Left lung (tissue), 10 donors: ENCODE data around the gene ANKRD17. TPM values are rescaled to one million over a fixed set of nuclear protein-coding genes. Genes with fewer than 3 reads are reported as not detected.

Source experiments
- ATAC-seq: fragments of 200-7000 bp; cut with Tn5 transposase; one replicate; pipeline ENCODE4 v1.9.1; 2020; ENCODE audit warnings: moderate library complexity
- DNase-seq, 4 donors: peaks; one replicate each; pipeline ENCODE4 v3.0.0-alpha.2; 2013 to 2020
- H3K27ac ChIP-seq, 2 donors: fragments of 200-600 bp; sonication (generic) in 1 of 2; one replicate each; pipeline versions ENCODE4 v1.5.0 to v1.8.0; 2020 to 2021
- H3K27me3 ChIP-seq, 2 donors: fragments of 200-600 bp; sonication (generic) in 1 of 2; one replicate each; pipeline versions ENCODE4 v1.5.0 to v1.8.0; 2020 to 2021
- H3K36me3 ChIP-seq, 2 donors: fragments of 200-600 bp; sonication (generic) in 1 of 2; one replicate each; pipeline versions ENCODE4 v1.5.0 to v1.8.0; 2020 to 2021
- H3K4me1 ChIP-seq, 2 donors: fragments of 200-600 bp; one replicate each; pipeline ENCODE4 v1.8.0; 2021
- H3K4me3 ChIP-seq, 2 donors: fragments of 200-600 bp; sonication (generic) in 1 of 2; one replicate each; pipeline versions ENCODE4 v1.5.0 to v1.8.0; 2020 to 2021; ENCODE audit warnings: mild to moderate bottlenecking in 1 of 2
- H3K9me3 ChIP-seq, 2 donors: fragments of 200-600 bp; sonication (generic) in 1 of 2; one replicate each; pipeline versions ENCODE4 v1.5.0 to v1.8.0; 2020 to 2021
- CTCF ChIP-seq, 2 donors: fragments of 200-600 bp; sonication (generic) in 1 of 2; IDR thresholded peaks; one replicate each; pipeline versions ENCODE4 v1.5.0 to v1.8.0; 2021; ENCODE audit warnings: antibody characterized with exemption in 2 of 2
- intact Hi-C, 2 donors: fragments of 100-400 bp; cut with DNase I; formaldehyde crosslinking; loops; one replicate each; pipeline versions ENCODE4 v1.11.2 to v1.14.2; 2022
- polyA plus RNA-seq, 6 donors: library from polyadenylated mRNA; unstranded; fragments of 120-200 nt; gene quantifications; one replicate each; pipeline ENCODE4 v1.2.1, GENCODE V29; 2013; ENCODE audit not compliant: insufficient read length in 6 of 6
- total RNA-seq, 2 donors: library from RNA; stranded (reverse); fragmentation: NEBNext Ultra II Directional; extraction: Animal tissue kit (Norgen Biotek cat#: 25700); gene quantifications; one replicate each; pipeline ENCODE4 v1.2.1, GENCODE V29; 2021
- donor health status: DM: no; HTN: yes; CAD: no.
- donor health status: DM: no; HTN: no; CAD: no.

Gene ANKRD17
- total and polyA plus RNA-seq, 8 donors, result 57.5 to 83.0 (median 74.9) TPM

DNA sequence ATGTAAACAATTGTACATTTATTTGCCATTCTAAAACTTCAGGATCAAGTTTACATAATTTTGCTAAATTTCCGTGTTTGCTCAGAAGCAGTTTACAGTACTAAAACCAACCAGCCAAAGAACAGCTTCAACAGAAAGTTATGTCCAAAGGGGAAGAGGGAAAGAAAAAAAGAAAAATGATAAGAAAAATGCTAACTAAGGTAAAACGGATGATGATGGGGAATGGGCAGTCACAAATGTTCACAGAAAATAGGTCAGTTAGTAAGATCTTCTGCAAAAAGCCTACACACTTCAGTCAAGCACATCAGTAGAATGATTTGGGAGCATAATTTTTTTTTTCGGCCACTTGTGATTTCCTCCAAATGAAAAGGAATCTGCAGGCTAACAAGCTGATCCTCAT is 182.8 kb downstream of the ANKRD17 start:
- H3K4me3 ChIP-seq, result no peak overlapping the region
- ATAC-seq (no peak), DNase-seq (no peak)
- H3K9me3 ChIP-seq, result no peaks in the 10 kb centered on the region
- intact Hi-C loops, result no loop called here
- peaks cover 0 to 63% of the 10 kb centered on the region in 2 donors for H3K36me3 ChIP-seq
- no peak overlapping the region for H3K27ac ChIP-seq
- no peaks in the 10 kb centered on the region for H3K27me3 ChIP-seq
- no peak for TF ChIP-seq CTCF (IDR thresholded peaks at IDR 0.05)
- no peaks in the 10 kb centered on the region for H3K4me1 ChIP-seq

DNA sequence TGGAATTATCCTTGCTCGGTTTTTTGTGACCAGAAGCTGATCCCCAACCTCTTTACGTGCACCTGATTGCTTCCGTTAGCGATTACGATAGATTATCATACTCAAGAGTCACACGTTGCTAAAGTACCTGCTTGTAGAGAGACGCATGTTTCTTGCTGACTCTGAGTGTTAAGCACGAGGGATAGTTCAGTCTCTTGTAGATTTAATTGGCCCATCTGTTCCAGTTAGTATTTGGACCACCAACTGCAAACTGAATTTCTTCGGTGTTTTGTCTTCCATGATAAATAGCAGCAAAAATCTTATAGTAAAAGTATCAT is 188.6 kb downstream of the ANKRD17 start:
- H3K36me3 ChIP-seq, result peaks cover 0 to 12% of the 10 kb centered on the region in 2 donors
- no peaks in the 10 kb centered on the region for H3K9me3 ChIP-seq
- ATAC-seq, result peak; percentile 24
- H3K4me1 ChIP-seq, result peaks cover 0 to 24% of the 10 kb centered on the region in 2 donors
- no peaks in the 10 kb centered on the region for H3K27me3 ChIP-seq
- peak overlapping the region; percentile 95 to 98 for H3K27ac ChIP-seq
- peak overlapping the region; percentile 74 to 76 for H3K4me3 ChIP-seq
- DNase-seq, result no peak
- intact Hi-C loops, result no loop called here
- no peak for TF ChIP-seq CTCF (IDR thresholded peaks at IDR 0.05)

GRCh38 chr4:73069338-73070073 is 189.1 kb downstream of the ANKRD17 start, which contains the start of gene COX18:
TSS of gene COX18 (minus strand) at chr4:73069716. CDS start at chr4:73069649, 67 bp downstream.
- ATAC-seq (peak; percentile 92), DNase-seq (peak; percentile 97 to 99 (median 98))
- H3K36me3 ChIP-seq, result peaks cover 0 to 9% of the 10 kb centered on the region in 2 donors
- H3K4me3 ChIP-seq, result peak within 1 kb of the TSS; percentile 74 to 76
- no peaks in the 10 kb centered on the region for H3K9me3 ChIP-seq
- H3K27me3 ChIP-seq, result no peaks in the 10 kb centered on the region
- H3K4me1 ChIP-seq, result peaks cover 0 to 24% of the 10 kb centered on the region in 2 donors
- peak within 1 kb of the TSS; percentile 95 to 98 for H3K27ac ChIP-seq
- intact Hi-C loops, result loop anchor here in 1 of 2 donors (5.0 kb wide), 1 partner anchor 188 kb away; the partner anchor contains the start of gene ANKRD17
- TF ChIP-seq CTCF (IDR thresholded peaks at IDR 0.05), result peak in 1 of 2 donors; percentile 14

GRCh38 chr4:73068491-73069337 is 189.9 kb downstream of the ANKRD17 start:
- H3K4me1 ChIP-seq, result peaks cover 0 to 24% of the 10 kb centered on the region in 2 donors
- intact Hi-C loops, result loop anchor here in 1 of 2 donors (5.0 kb wide), 1 partner anchor 189 kb away; the partner anchor contains the start of gene ANKRD17
- no peaks in the 10 kb centered on the region for H3K27me3 ChIP-seq
- peak overlapping the region; percentile 74 to 76 for H3K4me3 ChIP-seq
- peak overlapping the region; percentile 95 to 98 for H3K27ac ChIP-seq
- peak; percentile 35 for ATAC-seq
- peak in 2 of 4 donors; percentile 35 to 45 for DNase-seq
- no peak for TF ChIP-seq CTCF (IDR thresholded peaks at IDR 0.05)
- H3K36me3 ChIP-seq, result peaks cover 0 to 11% of the 10 kb centered on the region in 2 donors
- no peaks in the 10 kb centered on the region for H3K9me3 ChIP-seq
